Umbilical cord (tissue), 2 donors: ENCODE data around the gene PTAR1. TPM values are rescaled to one million over a fixed set of nuclear protein-coding genes. Genes with fewer than 3 reads are reported as not detected.

ENCODE experiments used
- DNase-seq: peaks from one replicate; pipeline ENCODE4 v3.0.0-alpha.2; 2015; ENCODE audit warnings: low spot score
- total RNA-seq: library from RNA; depleted of rRNA; stranded (reverse); fragments of >200 nt; gene quantifications from one replicate; pipeline ENCODE4 v1.2.3, GENCODE V29; 2014; ENCODE audit warnings: low replicate concordance; ENCODE audit not compliant: insufficient read depth

PTAR1 gene
- total RNA-seq, 1 donor from 2014 or later = 83.3 TPM

- DNase-seq = no peak
These were observed 6.0 kb downstream of the PTAR1 start for GRCh38 chr9:69753830-69754229.

- DNase-seq = peak; percentile 5
These were observed 9.7 kb downstream of the PTAR1 start for GRCh38 chr9:69750085-69750484.

- DNase-seq = no peak
These were observed 11.5 kb downstream of the PTAR1 start for GRCh38 chr9:69748304-69748703.

- DNase-seq = no peak
These were observed 12.8 kb downstream of the PTAR1 start for GRCh38 chr9:69746859-69747560.

- peak; percentile 11 for DNase-seq
These were observed 13.9 kb downstream of the PTAR1 start for GRCh38 chr9:69745716-69746437.

GRCh38 chr9:69744688-69745380 is 15.0 kb downstream of the PTAR1 start:
- no peak for DNase-seq

GRCh38 chr9:69743930-69744329 is 15.9 kb downstream of the PTAR1 start:
- no peak for DNase-seq

- DNase-seq = no peak
These were observed 18.8 kb downstream of the PTAR1 start for GRCh38 chr9:69740872-69741505.

- no peak for DNase-seq
These were observed 28.5 kb downstream of the PTAR1 start for GRCh38 chr9:69731348-69731747.

- no peak for DNase-seq
These were observed 39.8 kb downstream of the PTAR1 start for GRCh38 chr9:69719983-69720382.

- DNase-seq = no peak
These were observed 40.4 kb downstream of the PTAR1 start for GRCh38 chr9:69719367-69719766.

GRCh38 chr9:69718218-69718617 is 41.6 kb downstream of the PTAR1 start:
- DNase-seq = no peak

GRCh38 chr9:69715825-69716224 is 44.0 kb downstream of the PTAR1 start:
- DNase-seq = no peak

- DNase-seq = no peak
These were observed 44.7 kb downstream of the PTAR1 start for GRCh38 chr9:69715096-69715495.

- DNase-seq = no peak
These were observed 62.3 kb downstream of the PTAR1 start for GRCh38 chr9:69697475-69697874.

GRCh38 chr9:69696802-69697201 is 63.0 kb downstream of the PTAR1 start:
- DNase-seq = no peak

- DNase-seq = no peak
These were observed 69.7 kb downstream of the PTAR1 start for GRCh38 chr9:69689991-69690538.

GRCh38 chr9:69683927-69684326 is 75.9 kb downstream of the PTAR1 start:
- DNase-seq = no peak

GRCh38 chr9:69678843-69679538 is 80.8 kb downstream of the PTAR1 start:
- no peak for DNase-seq

- DNase-seq = no peak
These were observed 81.9 kb downstream of the PTAR1 start for GRCh38 chr9:69677931-69678330.

GRCh38 chr9:69675563-69675962 is 84.2 kb downstream of the PTAR1 start:
- no peak for DNase-seq
